K562 (cell line): ENCODE data around the gene GPSM3. TPM values are rescaled to one million over a fixed set of nuclear protein-coding genes. Genes with fewer than 3 reads are reported as not detected.

Source experiments
- BRD9 ChIP-seq: fragments of 450-650 bp; IDR thresholded peaks from 2 replicates; pipeline ENCODE4 v1.6.1; 2018; ENCODE audit warnings: low read depth; ENCODE audit not compliant: partially characterized antibody
- CBFA2T3 ChIP-seq: fragments of 450-650 bp; IDR thresholded peaks from 2 replicates; pipeline ENCODE4 v1.6.1; 2017
- CHD2 ChIP-seq: IDR thresholded peaks from 2 replicates; pipeline ENCODE4 v1.6.1; 2011; ENCODE audit warnings: low read depth, low read length
- CLOCK ChIP-seq: fragments of 250-450 bp; sonication (Bioruptor Pico); IDR thresholded peaks from 2 replicates; pipeline ENCODE4 v1.4.0; 2020; ENCODE audit warnings: mild to moderate bottlenecking, moderate library complexity, borderline replicate concordance
- CSDE1 ChIP-seq, 2 experiments: fragments of 450-650 bp; IDR thresholded peaks; 2 replicates each; pipeline ENCODE4 v1.6.1; 2016; ENCODE audit warnings: mild to moderate bottlenecking in 1 of 2
- DPF2 ChIP-seq: fragments of 450-650 bp; IDR thresholded peaks from 2 replicates; pipeline ENCODE4 v1.6.1; 2016
- EP300 ChIP-seq: IDR thresholded peaks from 2 replicates; pipeline ENCODE4 v1.6.1; 2012; ENCODE audit warnings: low read length, improper control_type of control experiment
- FOXJ2 ChIP-seq: fragments of 200-800 bp; sonication (Bioruptor generic); IDR thresholded peaks from 2 replicates; pipeline ENCODE4 v1.6.1; 2016; ENCODE audit warnings: missing genetic modification characterization, missing compliant biosample characterization
- GATAD2A ChIP-seq: fragments of 450-650 bp; IDR thresholded peaks from 2 replicates; pipeline ENCODE4 v1.6.1; 2017
- HDAC1 ChIP-seq, 2 experiments: fragments of 450-650 bp; IDR thresholded peaks; 2 replicates each; pipeline ENCODE4 v1.6.1; 2016 to 2017; ENCODE audit warnings: inconsistent platforms in 1 of 2, mild to moderate bottlenecking in 1 of 2, moderate library complexity in 1 of 2
- HIVEP1 ChIP-seq: fragments of 250-450 bp; sonication (Bioruptor Pico); IDR thresholded peaks from 2 replicates; pipeline ENCODE4 v1.4.0; 2020; ENCODE audit warnings: mild to moderate bottlenecking
- JUNB ChIP-seq: fragments of 450-650 bp; formaldehyde crosslinking; conservative IDR thresholded peaks from 2 replicates; pipeline ENCODE4 v1.4.0; 2020; ENCODE audit warnings: mild to moderate bottlenecking
- LEF1 ChIP-seq: fragments of 450-650 bp; IDR thresholded peaks from 2 replicates; pipeline ENCODE4 v1.6.1; 2016; ENCODE audit warnings: mild to moderate bottlenecking
- MBD2 ChIP-seq: sonication (generic); IDR thresholded peaks from 2 replicates; pipeline ENCODE4 v1.6.1; 2016; ENCODE audit warnings: low read depth, borderline replicate concordance
- MYBL2 ChIP-seq, 2 experiments: fragments of 450-650 bp in 1 of 2; sonication (generic) in 1 of 2; formaldehyde crosslinking in 1 of 2; IDR thresholded peaks; 2 replicates each; pipeline versions ENCODE4 v1.6.1 to v1.8.1; 2017 to 2022; ENCODE audit warnings: borderline replicate concordance in 1 of 2, inconsistent platforms in 1 of 2, low read depth in 1 of 2, mild to moderate bottlenecking in 1 of 2, missing genetic modification reagents in 1 of 2, moderate library complexity in 1 of 2
- NONO ChIP-seq, 2 experiments: fragments of 200-400 bp in 1 of 2; fragments of 450-650 bp in 1 of 2; formaldehyde crosslinking in 1 of 2; IDR thresholded peaks; 2 replicates each; pipeline ENCODE4 v1.6.1; 2017; ENCODE audit warnings: low read depth in 2 of 2, mild to moderate bottlenecking in 2 of 2, moderate library complexity in 2 of 2, low read length in 1 of 2
- POLR2AphosphoS2 ChIP-seq: IDR thresholded peaks from 2 replicates; pipeline ENCODE4 v1.6.1; 2012; ENCODE audit warnings: low read length, improper control_type of control experiment
- POLR2G ChIP-seq: fragments of 200-400 bp; formaldehyde crosslinking; IDR thresholded peaks from 2 replicates; pipeline ENCODE4 v1.6.1; 2017; ENCODE audit warnings: low read depth, mild to moderate bottlenecking, antibody characterized with exemption, low read length, moderate library complexity
- RHOXF2B ChIP-seq: fragments of 250-450 bp; sonication (Bioruptor Pico); conservative IDR thresholded peaks from 2 replicates; pipeline ENCODE4 v1.5.1; 2021
- SP2 ChIP-seq: IDR thresholded peaks from 2 replicates; pipeline ENCODE4 v1.6.1; 2011; ENCODE audit warnings: mild to moderate bottlenecking, low read depth, low read length, moderate library complexity; ENCODE audit not compliant: poor library complexity, severe bottlenecking; ENCODE audit errors: extremely low read depth
- TCF3 ChIP-seq: sonication (generic); formaldehyde crosslinking; IDR thresholded peaks from 2 replicates; pipeline ENCODE4 v1.4.0; 2020; ENCODE audit warnings: mild to moderate bottlenecking, missing genetic modification reagents
- YBX1 ChIP-seq: fragments of 450-650 bp; IDR thresholded peaks from 2 replicates; pipeline ENCODE4 v1.7.1; 2016; ENCODE audit warnings: mild to moderate bottlenecking
- ZNF280A ChIP-seq: fragments of 450-650 bp; IDR thresholded peaks from 2 replicates; pipeline ENCODE4 v1.6.1; 2018; ENCODE audit warnings: mild to moderate bottlenecking, low read depth; ENCODE audit not compliant: partially characterized antibody
- ZNF316 ChIP-seq: fragments of 450-650 bp; IDR thresholded peaks from 2 replicates; pipeline ENCODE4 v1.6.1; 2016
- ZNF445 ChIP-seq: fragments of 250-450 bp; sonication (Bioruptor Pico); IDR thresholded peaks from 2 replicates; pipeline ENCODE4 v1.4.0; 2020; ENCODE audit warnings: low read depth, mild to moderate bottlenecking, moderate library complexity
- ZNF655 ChIP-seq: fragments of 250-450 bp; sonication (Bioruptor Pico); IDR thresholded peaks from 2 replicates; pipeline ENCODE4 v1.5.0; 2021
- polyA plus RNA-seq, 8 experiments: library from polyadenylated mRNA; depleted of rRNA in 4 of 8; stranded (reverse) in 5 of 8; unstranded in 3 of 8; fragments of >200 nt; fragmentation: Nextera tagmentation in 2 of 8; fragmentation: Illumina TruSeq in 1 of 8; extraction: Ambion mirVana in 2 of 8; extraction: Trizol in 1 of 8; gene quantifications; 2 replicates each; pipeline versions ENCODE4 v1.2.1 to v1.2.3, GENCODE V29; 2011 to 2014; ENCODE audit warnings: inconsistent platforms in 1 of 8, missing spikeins in 1 of 8
- total RNA-seq, 7 experiments: library from RNA; depleted of rRNA in 6 of 7; stranded (reverse); fragments of >200 nt in 6 of 7; fragmentation: Illumina TruSeq in 2 of 7; extraction: Trizol in 2 of 7; gene quantifications; 2 replicates each; pipeline versions ENCODE4 v1.2.1 to v1.2.3, GENCODE V29; 2011 to 2021; ENCODE audit warnings: low replicate concordance in 1 of 7

GPSM3 gene
- total and polyA plus RNA-seq, 9 of the 15 experiments (the other 6 are each of a cell fraction or from before 2014, with no cell fraction given) = 5.3 to 42.6 (median 24.4) TPM

DNA sequence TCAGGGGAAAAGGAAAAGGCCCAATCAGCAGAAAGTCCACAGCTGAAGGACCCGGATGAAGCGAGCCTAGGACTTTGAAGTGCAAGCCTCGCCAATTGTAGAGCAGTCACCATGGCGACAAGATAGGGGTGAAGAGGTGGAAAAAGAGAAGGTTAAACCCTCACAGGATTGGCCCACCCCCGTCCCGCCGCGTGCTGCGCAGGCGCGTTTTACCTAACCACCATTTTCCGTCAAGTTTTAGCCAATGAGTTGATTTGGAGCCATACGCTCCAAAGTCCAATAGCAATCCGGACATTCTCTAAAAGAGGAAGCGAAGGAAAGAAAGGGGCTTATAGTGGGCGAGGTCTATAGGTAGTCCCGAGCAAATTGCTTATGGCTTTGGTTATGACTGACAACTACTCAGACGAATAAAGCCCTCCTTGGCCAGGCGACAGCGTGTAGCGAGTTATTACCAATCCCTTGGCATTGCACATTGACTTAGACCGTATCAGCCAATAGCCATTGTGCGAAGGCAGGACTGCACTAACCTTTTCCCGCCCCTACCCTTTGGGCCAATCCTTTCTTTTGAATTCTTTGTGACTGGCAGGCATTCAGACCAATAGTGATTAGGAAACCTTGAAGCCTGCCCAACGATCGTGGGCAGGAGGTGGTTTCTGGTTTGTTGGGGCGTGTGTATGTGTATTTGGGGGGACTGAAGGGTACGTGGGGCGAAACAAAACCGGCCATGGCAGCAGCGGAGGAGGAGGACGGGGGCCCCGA, 14.5 kb downstream of the GPSM3 start, which contains the start of gene RNF5 (continued):
- TF ChIP-seq RHOXF2B (no peak), BRD9 (no peak), POLR2G (peak; percentile 63; the same call in 1 of the 2 replicates), CHD2 (peak; percentile 88), DPF2 (0 out of 2 replicates have a peak, but pooled peaks have one; percentile 3), ZNF280A (no peak), JUNB (CRISPR knock-in tag) (no peak), HIVEP1 (CRISPR knock-in tag) (no peak), ZNF655 (no peak), SP2 (peak; percentile 94), LEF1 (peak; percentile 54), EP300 (no peak; the same call in 1 of the 2 replicates), NONO (IDR thresholded peaks at IDR 0.05; ENCODE audit: low read depth in 2 of 2, low read length in 1 of 2) (no peak), CBFA2T3 (no peak), POLR2AphosphoS2 (no peak), ZNF316 (peak; percentile 100), MYBL2 (IDR thresholded peaks at IDR 0.05; ENCODE audit: low read depth) (no peak), MYBL2 (CRISPR knock-in tag; IDR thresholded peaks at IDR 0.05; ENCODE audit: borderline replicate concordance) (no peak), CLOCK (CRISPR knock-in tag) (no peak), YBX1 (no peak), GATAD2A (no peak), FOXJ2 (tag) (peak; percentile 94), CSDE1 (IDR thresholded peaks at IDR 0.05) (peak in 1 of 2 experiments; percentile 94; a peak in 2 of 4 replicates), HDAC1 (IDR thresholded peaks at IDR 0.05) (peak in 1 of 2 experiments; percentile 81; a peak in 1 of 4 replicates), TCF3 (CRISPR knock-in tag) (no peak), MBD2 (peak; percentile 99), ZNF445 (CRISPR knock-in tag) (no peak)
